T47D (cell line): ENCODE data around the gene PTPRT.

Experiments
- DNase-seq, 2 experiments: peaks; one replicate each; pipeline versions ENCODE4 v3.0.0 to v3.0.0-alpha.2; 2011 to 2012; ENCODE audit warnings: low read depth in 1 of 2, low spot score in 1 of 2
- JUND ChIP-seq: IDR thresholded peaks from 2 replicates; pipeline ENCODE4 v1.6.1; 2012; ENCODE audit warnings: low read depth
- in situ Hi-C: cut with HindIII; loops from 2 replicates; pipeline ENCODE4 v1.10.0; 2016; ENCODE audit warnings: low sequenced_read_pairs, low pct_unique_long_range_greater_than_20kb

PTPRT gene

GRCh38 chr20:42134265-42135098 lies 1055.2 kb downstream of the PTPRT start:
- no peak for TF ChIP-seq JUND
- in situ Hi-C loops, result no loop called here
- no peak for DNase-seq

GRCh38 chr20:42130810-42131596 lies 1058.7 kb downstream of the PTPRT start:
- no peak for TF ChIP-seq JUND
- no peak for DNase-seq
- in situ Hi-C loops, result no loop called here

GRCh38 chr20:42125426-42125825 lies 1064.3 kb downstream of the PTPRT start:
- no peak for DNase-seq
- in situ Hi-C loops, result no loop called here
- no peak for TF ChIP-seq JUND

GRCh38 chr20:42123981-42124473 lies 1065.7 kb downstream of the PTPRT start:
- no peak for TF ChIP-seq JUND
- in situ Hi-C loops, result no loop called here
- no peak for DNase-seq

GRCh38 chr20:42118409-42119125 lies 1071.1 kb downstream of the PTPRT start:
- no peak for TF ChIP-seq JUND
- no peak for DNase-seq
- in situ Hi-C loops, result no loop called here

- no peak for TF ChIP-seq JUND
- no peak for DNase-seq
- in situ Hi-C loops, result no loop called here
Measured at GRCh38 chr20:42118001-42118400, 1071.7 kb downstream of the PTPRT start.

- no peak for TF ChIP-seq JUND
- in situ Hi-C loops, result no loop called here
- no peak for DNase-seq
Measured at GRCh38 chr20:42113236-42113635, 1076.5 kb downstream of the PTPRT start.

GRCh38 chr20:42112161-42112560 lies 1077.5 kb downstream of the PTPRT start:
- no peak for TF ChIP-seq JUND
- no peak for DNase-seq
- in situ Hi-C loops, result no loop called here

GRCh38 chr20:42111349-42111748 lies 1078.4 kb downstream of the PTPRT start:
- in situ Hi-C loops, result no loop called here
- TF ChIP-seq JUND, result no peak
- DNase-seq, result no peak

- DNase-seq, result no peak
- in situ Hi-C loops, result no loop called here
Measured at GRCh38 chr20:42110301-42110700, 1079.4 kb downstream of the PTPRT start.

GRCh38 chr20:42102000-42102399 lies 1087.7 kb downstream of the PTPRT start:
- TF ChIP-seq JUND, result no peak
- in situ Hi-C loops, result no loop called here
- DNase-seq, result no peak

More at GRCh38 chr20:42110301-42110700, 1079.4 kb downstream of the PTPRT start:
- TF ChIP-seq JUND, result no peak

- in situ Hi-C loops, result no loop called here
- no peak for DNase-seq
- TF ChIP-seq JUND, result no peak
Measured at GRCh38 chr20:42100137-42100704, 1089.5 kb downstream of the PTPRT start.
